ENCODE results near the gene PRRC2B.

DNA sequence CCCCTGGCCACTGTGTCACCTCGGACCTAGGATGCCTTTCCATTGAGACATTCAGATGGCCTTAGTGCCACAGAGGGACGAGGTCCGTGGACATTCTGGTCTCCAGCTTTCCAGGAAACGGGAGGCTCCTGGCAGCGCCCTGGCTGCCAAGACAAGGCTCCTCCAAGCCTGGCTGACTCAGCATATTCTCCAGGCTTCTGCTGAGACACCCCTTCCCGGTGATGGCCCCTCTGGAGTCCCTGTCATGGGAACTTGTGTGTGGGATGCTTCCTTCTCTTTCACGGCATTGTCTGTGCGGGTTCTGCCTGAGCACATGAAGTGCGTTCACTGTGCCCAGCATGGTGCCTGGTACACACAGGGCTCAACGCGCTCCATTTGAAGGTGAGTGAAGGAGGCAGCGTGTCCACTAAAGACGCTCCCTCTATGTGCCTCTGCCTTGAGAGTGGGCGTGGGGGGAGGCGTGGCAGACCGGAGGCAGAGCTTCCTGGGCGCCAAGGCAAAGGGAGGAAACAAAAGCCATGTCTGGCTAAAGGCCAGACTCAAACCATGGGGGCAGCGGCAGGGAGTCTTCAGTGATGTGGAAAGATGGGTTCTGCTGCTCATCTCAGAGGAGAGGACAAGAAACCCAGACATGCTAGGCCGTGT is 46.4 kb upstream of the PRRC2B start:
- no peak for TF ChIP-seq POLR2A (IDR thresholded peaks at IDR 0.05; ENCODE audit: low read depth, low read length)
- no peak for TF ChIP-seq POLR2AphosphoS5 (IDR thresholded peaks at IDR 0.05; ENCODE audit: low read depth, low read length)
- no peak for TF ChIP-seq TAF1 (IDR thresholded peaks at IDR 0.05; ENCODE audit: low read depth, low read length)
- TF ChIP-seq SPI1 (IDR thresholded peaks at IDR 0.05; ENCODE audit: low read depth, low read length) = no peak
- no peak for TF ChIP-seq PAX5 (IDR thresholded peaks at IDR 0.05; ENCODE audit: insufficient read depth, low read length, severe bottlenecking)
- no peak for TF ChIP-seq POU2F2 (IDR thresholded peaks at IDR 0.05; ENCODE audit: low read depth, low read length)

All from GM12891 (cell line).